Osteoblast (primary cell): ENCODE results near the gene MYOT. TPM values are rescaled to one million over a fixed set of nuclear protein-coding genes. Genes with fewer than 3 reads are reported as not detected.

Experiments
- DNase-seq: peaks from one replicate; pipeline ENCODE4 v3.0.0; 2011; ENCODE audit warnings: low spot score, mixed read lengths; ENCODE audit not compliant: insufficient read length; ENCODE audit errors: missing footprints
- H2AFZ ChIP-seq: 2 replicates; pipeline ENCODE4 v1.6.0; 2011; ENCODE audit warnings: mild to moderate bottlenecking, low read length
- H3K27ac ChIP-seq: 2 replicates; pipeline ENCODE4 v1.5.1; 2011; ENCODE audit warnings: mild to moderate bottlenecking, low read depth, low read length, moderate library complexity
- H3K27me3 ChIP-seq: 2 replicates; pipeline ENCODE4 v1.6.0; 2012; ENCODE audit warnings: mild to moderate bottlenecking, control low read depth, inconsistent platforms, low read length, moderate library complexity; ENCODE audit not compliant: insufficient read depth
- H3K36me3 ChIP-seq: 2 replicates; pipeline ENCODE4 v1.5.1; 2011; ENCODE audit warnings: mild to moderate bottlenecking, low read length, control low read depth, moderate library complexity; ENCODE audit not compliant: insufficient read depth
- H3K4me1 ChIP-seq: 2 replicates; pipeline ENCODE4 v1.5.1; 2011; ENCODE audit warnings: mild to moderate bottlenecking, low read length, control low read depth, moderate library complexity; ENCODE audit not compliant: insufficient read depth
- H3K4me2 ChIP-seq: 2 replicates; pipeline ENCODE4 v1.6.0; 2011; ENCODE audit warnings: mild to moderate bottlenecking, low read length; ENCODE audit not compliant: insufficient read depth
- H3K4me3 ChIP-seq: fragments of 200-600 bp; sonication (generic); 3 replicates; pipeline ENCODE4 v1.5.1; 2012; ENCODE audit warnings: mild to moderate bottlenecking, low read length, inconsistent platforms; ENCODE audit not compliant: insufficient read depth
- H3K79me2 ChIP-seq: 2 replicates; pipeline ENCODE4 v1.6.0; 2012; ENCODE audit warnings: mild to moderate bottlenecking, low read length, control low read depth, inconsistent platforms; ENCODE audit not compliant: insufficient read depth
- H3K9me3 ChIP-seq: 2 replicates; pipeline ENCODE4 v1.5.1; 2011; ENCODE audit warnings: low read depth, low read length, control low read depth
- H4K20me1 ChIP-seq: 2 replicates; pipeline ENCODE4 v1.6.0; 2012; ENCODE audit warnings: mild to moderate bottlenecking, low read length, control low read depth; ENCODE audit not compliant: insufficient read depth
- CTCF ChIP-seq: IDR thresholded peaks from 2 replicates; pipeline ENCODE4 v1.5.1; 2011; ENCODE audit warnings: mild to moderate bottlenecking, low read depth, low read length, moderate library complexity; ENCODE audit errors: extremely low read depth
- total RNA-seq: library from RNA; depleted of rRNA; stranded (reverse); fragments of >200 nt; gene quantifications from 2 replicates; pipeline ENCODE4 v1.2.3, GENCODE V29; 2012

The MYOT gene
- not detected in 2 replicates for total RNA-seq

GRCh38 chr5:137867664-137868063 lies at the start of gene MYOT:
Gene MYOT (plus strand): TSS chr5:137867860. CDS start chr5:137870652, 2,792 bp downstream.
- TF ChIP-seq CTCF, result no peak
- H3K27me3 ChIP-seq, result no peaks in the 10 kb centered on the region
- H3K79me2 ChIP-seq, result no peaks in the 10 kb centered on the region
- no peaks in the 10 kb centered on the region for H3K36me3 ChIP-seq
- no peaks in the 10 kb centered on the region for H3K9me3 ChIP-seq
- DNase-seq, result no peak
- H4K20me1 ChIP-seq, result no peaks in the 10 kb centered on the region
- H3K27ac ChIP-seq, result no peak within 1 kb of the TSS
- no peak within 1 kb of the TSS for H2AFZ ChIP-seq
- H3K4me2 ChIP-seq, result no peak within 1 kb of the TSS
- H3K4me1 ChIP-seq, result no peaks in the 10 kb centered on the region
- H3K4me3 ChIP-seq, result no peak within 1 kb of the TSS

- Histone ChIP-seq H3K4me3 (no peak overlapping the region), H3K27me3 (no peaks in the 10 kb centered on the region), H2AFZ (no peak overlapping the region), H3K27ac (no peak overlapping the region), H3K36me3 (no peaks in the 10 kb centered on the region), H3K79me2 (no peaks in the 10 kb centered on the region), H4K20me1 (no peaks in the 10 kb centered on the region), H3K9me3 (no peaks in the 10 kb centered on the region), H3K4me2 (no peak overlapping the region), H3K4me1 (no peaks in the 10 kb centered on the region)
- DNase-seq, result no peak
- TF ChIP-seq CTCF, result no peak
Measured at GRCh38 chr5:137819766-137820165, 47.9 kb upstream of the MYOT start.

- H2AFZ ChIP-seq, result no peak overlapping the region
- no peaks in the 10 kb centered on the region for H3K9me3 ChIP-seq
- peak; percentile 50 for TF ChIP-seq CTCF
- H3K27me3 ChIP-seq, result no peaks in the 10 kb centered on the region
- no peaks in the 10 kb centered on the region for H4K20me1 ChIP-seq
- no peaks in the 10 kb centered on the region for H3K79me2 ChIP-seq
- peaks cover 4% of the 10 kb centered on the region for H3K4me1 ChIP-seq
- DNase-seq, result peak; percentile 71
- H3K27ac ChIP-seq, result no peak overlapping the region
- no peak overlapping the region for H3K4me2 ChIP-seq
- no peak overlapping the region for H3K4me3 ChIP-seq
- H3K36me3 ChIP-seq, result no peaks in the 10 kb centered on the region
Measured at GRCh38 chr5:137822158-137822764, 45.4 kb upstream of the MYOT start.

- no peaks in the 10 kb centered on the region for H3K79me2 ChIP-seq
- H3K9me3 ChIP-seq, result no peaks in the 10 kb centered on the region
- H3K4me2 ChIP-seq, result no peak overlapping the region
- H4K20me1 ChIP-seq, result no peaks in the 10 kb centered on the region
- no peaks in the 10 kb centered on the region for H3K27me3 ChIP-seq
- DNase-seq, result peak; percentile 43
- H3K4me3 ChIP-seq, result no peak overlapping the region
- H3K4me1 ChIP-seq, result peaks cover 4% of the 10 kb centered on the region
- no peak overlapping the region for H3K27ac ChIP-seq
- H2AFZ ChIP-seq, result no peak overlapping the region
- H3K36me3 ChIP-seq, result no peaks in the 10 kb centered on the region
- no peak for TF ChIP-seq CTCF
Measured at GRCh38 chr5:137822984-137823383, 44.7 kb upstream of the MYOT start.
